Mesendoderm (in vitro differentiated cells): ENCODE measurements around the gene NTN1.

Source experiments
- DNase-seq: peaks from one replicate; pipeline ENCODE4 v3.0.0; 2013
- H2AK5ac ChIP-seq: 2 replicates; pipeline ENCODE4 v1.6.1; 2013; ENCODE audit warnings: low read length, inconsistent platforms
- H2BK120ac ChIP-seq: 2 replicates; pipeline ENCODE4 v1.6.1; 2013; ENCODE audit warnings: low read depth, mild to moderate bottlenecking, low read length, moderate library complexity, mixed read lengths
- H2BK15ac ChIP-seq: replicated peaks from 2 replicates; pipeline ENCODE4 v1.6.1; 2013; ENCODE audit warnings: low read depth, mild to moderate bottlenecking, moderate library complexity
- H2BK5ac ChIP-seq: 2 replicates; pipeline ENCODE4 v1.6.1; 2013; ENCODE audit warnings: low read length, inconsistent platforms
- H3K18ac ChIP-seq: 2 replicates; pipeline ENCODE4 v1.6.1; 2013; ENCODE audit warnings: mild to moderate bottlenecking, low read length, mixed read lengths
- H3K23ac ChIP-seq: one replicate; pipeline ENCODE4 v1.6.1; 2013; ENCODE audit warnings: low read length
- H3K27ac ChIP-seq: 2 replicates; pipeline ENCODE4 v1.5.1; 2013; ENCODE audit warnings: low read depth, mild to moderate bottlenecking, inconsistent platforms, low read length, moderate library complexity
- H3K27me3 ChIP-seq: 2 replicates; pipeline ENCODE4 v1.6.1; 2013; ENCODE audit warnings: low read length, control low read depth, mild to moderate bottlenecking, inconsistent platforms; ENCODE audit not compliant: insufficient read depth, poor library complexity
- H3K36me3 ChIP-seq: 2 replicates; pipeline ENCODE4 v1.6.1; 2013; ENCODE audit warnings: low read length, inconsistent platforms; ENCODE audit not compliant: control insufficient read depth, insufficient read depth
- H3K4ac ChIP-seq: one replicate; pipeline ENCODE4 v1.6.1; 2013; ENCODE audit warnings: low read depth, mild to moderate bottlenecking, low read length, moderate library complexity
- H3K4me1 ChIP-seq: 2 replicates; pipeline ENCODE4 v1.6.1; 2013; ENCODE audit warnings: low read depth, low read length, inconsistent platforms; ENCODE audit not compliant: control insufficient read depth
- H3K4me2 ChIP-seq: 2 replicates; pipeline ENCODE4 v1.6.1; 2013; ENCODE audit warnings: low read length
- H3K4me3 ChIP-seq: 2 replicates; pipeline ENCODE4 v1.5.1; 2013; ENCODE audit warnings: mild to moderate bottlenecking, low read length
- H3K56ac ChIP-seq: one replicate; pipeline ENCODE4 v1.6.1; 2013; ENCODE audit warnings: low read length
- H3K79me1 ChIP-seq: 2 replicates; pipeline ENCODE4 v1.6.1; 2013; ENCODE audit warnings: low read length, inconsistent platforms
- H3K79me2 ChIP-seq: 2 replicates; pipeline ENCODE4 v1.6.1; 2013; ENCODE audit warnings: mild to moderate bottlenecking, low read length; ENCODE audit not compliant: control insufficient read depth, insufficient read depth
- H3K9ac ChIP-seq: 2 replicates; pipeline ENCODE4 v1.6.1; 2013; ENCODE audit warnings: low read length, inconsistent platforms
- H4K5ac ChIP-seq: one replicate; pipeline ENCODE4 v1.6.1; 2013; ENCODE audit warnings: low read length
- H4K8ac ChIP-seq: one replicate; pipeline ENCODE4 v1.6.1; 2013; ENCODE audit warnings: low read depth, mild to moderate bottlenecking, control low read depth, low read length, moderate library complexity
- WGBS: extraction: QIAGEN DNeasy Blood & Tissue Kit; methylation state at CpG from one replicate; pipeline ENCODE4 v1.1.7; 2013; ENCODE audit warnings: low lambda C conversion rate, missing lambda C conversion rate; ENCODE audit not compliant: insufficient coverage; ENCODE audit errors: extremely low coverage; 5-methylcytosine and 5-hydroxymethylcytosine counted together

Gene NTN1

DNA sequence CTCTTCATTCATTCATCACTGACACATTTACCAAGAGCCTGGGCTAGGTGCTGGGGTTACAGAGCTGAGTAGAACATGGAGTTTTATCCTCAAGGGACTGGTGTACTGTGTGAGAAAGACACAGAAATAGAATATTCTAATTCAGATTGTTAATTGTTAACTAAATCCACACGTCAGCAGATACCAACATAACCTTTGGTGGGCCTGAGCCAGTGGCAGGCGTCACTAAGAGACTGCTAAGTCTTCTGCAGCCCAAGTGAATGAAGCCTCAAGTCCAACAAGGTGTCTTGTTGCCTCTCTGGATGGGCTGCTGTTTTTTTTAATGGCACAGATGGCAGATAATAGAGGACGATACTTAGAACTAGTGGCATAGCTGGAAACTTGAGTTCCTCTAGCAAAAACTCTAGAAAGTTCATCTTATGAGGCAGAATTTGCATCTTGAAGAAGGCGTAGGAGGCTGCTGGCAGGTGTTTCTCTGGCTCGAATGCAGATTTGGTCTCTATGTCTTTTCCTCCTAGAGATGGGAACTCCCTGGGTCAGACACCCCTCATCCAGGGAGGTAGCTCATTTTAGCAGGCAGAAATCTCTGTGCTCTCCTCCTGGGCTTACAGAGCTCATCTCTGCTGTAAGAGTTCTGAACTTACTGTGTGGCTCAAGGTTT is 179.5 kb downstream of the NTN1 start:
- Histone ChIP-seq H3K4me1 (peaks cover 10% of the 10 kb centered on the region), H3K23ac (no peak overlapping the region), H3K56ac (no peak overlapping the region), H2BK120ac (no peak overlapping the region), H3K4ac (no peak overlapping the region), H2BK5ac (no peak overlapping the region), H3K36me3 (no peaks in the 10 kb centered on the region), H4K8ac (no peak overlapping the region), H3K27ac (no peak overlapping the region), H3K79me2 (no peaks in the 10 kb centered on the region), H4K5ac (no peak overlapping the region), H3K79me1 (no peaks in the 10 kb centered on the region), H2AK5ac (no peak overlapping the region), H3K4me2 (no peak overlapping the region), H3K4me3 (no peak overlapping the region), H3K9ac (no peak overlapping the region), H2BK15ac (no peak overlapping the region), H3K18ac (no peak overlapping the region), H3K27me3 (no peaks in the 10 kb centered on the region)
- WGBS = no CpG with 5 or more reads among the region's 5 CpGs
- no peak for DNase-seq

DNA sequence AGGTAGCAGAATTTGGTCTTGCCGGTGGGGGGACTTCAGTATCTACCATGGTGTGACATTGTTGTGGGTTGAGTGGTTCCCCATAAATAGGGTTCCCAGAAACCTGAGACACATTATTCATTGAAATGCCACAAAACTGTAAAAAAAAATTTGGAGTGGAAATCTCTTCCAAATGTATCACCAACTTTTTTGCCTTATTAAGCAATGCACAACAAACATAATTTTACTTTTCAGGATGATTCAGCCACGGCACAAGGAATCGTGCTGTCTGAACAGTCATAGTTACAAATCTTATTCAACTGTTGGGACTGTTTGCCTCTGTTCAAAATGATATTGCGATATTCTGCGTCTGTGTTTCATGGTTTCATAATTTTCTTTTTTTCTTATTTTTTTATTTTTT is 181.2 kb downstream of the NTN1 start:
- Histone ChIP-seq H2BK120ac (no peak overlapping the region), H3K27me3 (no peaks in the 10 kb centered on the region), H4K8ac (no peak overlapping the region), H2AK5ac (no peak overlapping the region), H3K9ac (no peak overlapping the region), H2BK5ac (no peak overlapping the region), H3K79me2 (no peaks in the 10 kb centered on the region), H3K79me1 (no peaks in the 10 kb centered on the region), H3K18ac (no peak overlapping the region), H3K4me1 (no peaks in the 10 kb centered on the region), H3K36me3 (no peaks in the 10 kb centered on the region), H3K23ac (no peak overlapping the region), H3K4me3 (no peak overlapping the region), H2BK15ac (no peak overlapping the region), H3K4me2 (no peak overlapping the region), H3K27ac (no peak overlapping the region), H4K5ac (no peak overlapping the region), H3K4ac (no peak overlapping the region), H3K56ac (no peak overlapping the region)
- DNase-seq = no peak
- WGBS = no CpG with 5 or more reads among the region's 5 CpGs

DNA sequence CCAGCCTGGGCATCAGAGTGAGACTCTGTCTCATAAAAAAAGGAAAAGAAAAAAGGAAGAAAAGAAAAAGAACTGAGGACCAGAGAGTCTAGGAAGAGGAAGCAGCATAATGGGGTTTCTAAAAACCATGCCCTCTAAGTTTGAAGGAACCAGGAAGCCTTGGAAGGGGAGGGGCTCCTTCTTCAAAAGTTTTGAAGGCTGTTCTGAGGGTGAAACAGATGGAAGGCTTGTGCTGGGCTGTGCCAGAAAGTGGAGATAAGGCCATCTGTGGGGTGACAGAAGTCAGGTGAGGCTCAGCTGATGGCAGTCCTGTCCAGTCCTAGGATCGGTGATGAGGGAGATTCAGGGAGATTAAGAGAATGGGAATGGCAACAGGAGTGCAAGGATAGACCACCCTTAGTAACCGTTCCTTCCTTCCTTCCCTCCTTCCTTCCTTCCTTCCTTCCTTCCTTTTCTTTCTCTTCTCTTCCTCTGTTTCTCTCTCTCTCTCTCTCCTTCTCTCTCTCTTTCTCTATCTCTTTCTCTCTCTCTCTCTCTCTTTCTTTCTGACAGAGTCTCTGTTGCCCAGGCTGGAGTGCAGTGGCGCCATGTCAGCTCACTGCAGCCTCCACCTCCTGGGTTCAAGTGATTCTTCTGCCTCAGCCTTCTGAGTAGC is 182.6 kb downstream of the NTN1 start:
- H4K5ac ChIP-seq = no peak overlapping the region
- no peak overlapping the region for H3K4me3 ChIP-seq
- no peak overlapping the region for H3K4me2 ChIP-seq
- no peaks in the 10 kb centered on the region for H3K79me2 ChIP-seq
- no CpG with 5 or more reads among the region's 3 CpGs for WGBS
- no peak overlapping the region for H3K27ac ChIP-seq
- H4K8ac ChIP-seq = no peak overlapping the region
- H3K56ac ChIP-seq = no peak overlapping the region
- no peak overlapping the region for H3K18ac ChIP-seq
- H3K9ac ChIP-seq = no peak overlapping the region
- H3K36me3 ChIP-seq = no peaks in the 10 kb centered on the region
- DNase-seq = no peak
- no peak overlapping the region for H3K23ac ChIP-seq
- H2BK5ac ChIP-seq = no peak overlapping the region
- H3K4ac ChIP-seq = no peak overlapping the region
- H2BK15ac ChIP-seq = no peak overlapping the region
- H3K27me3 ChIP-seq = no peaks in the 10 kb centered on the region
- no peaks in the 10 kb centered on the region for H3K4me1 ChIP-seq
- no peak overlapping the region for H2BK120ac ChIP-seq
- H2AK5ac ChIP-seq = no peak overlapping the region
- no peaks in the 10 kb centered on the region for H3K79me1 ChIP-seq

DNA sequence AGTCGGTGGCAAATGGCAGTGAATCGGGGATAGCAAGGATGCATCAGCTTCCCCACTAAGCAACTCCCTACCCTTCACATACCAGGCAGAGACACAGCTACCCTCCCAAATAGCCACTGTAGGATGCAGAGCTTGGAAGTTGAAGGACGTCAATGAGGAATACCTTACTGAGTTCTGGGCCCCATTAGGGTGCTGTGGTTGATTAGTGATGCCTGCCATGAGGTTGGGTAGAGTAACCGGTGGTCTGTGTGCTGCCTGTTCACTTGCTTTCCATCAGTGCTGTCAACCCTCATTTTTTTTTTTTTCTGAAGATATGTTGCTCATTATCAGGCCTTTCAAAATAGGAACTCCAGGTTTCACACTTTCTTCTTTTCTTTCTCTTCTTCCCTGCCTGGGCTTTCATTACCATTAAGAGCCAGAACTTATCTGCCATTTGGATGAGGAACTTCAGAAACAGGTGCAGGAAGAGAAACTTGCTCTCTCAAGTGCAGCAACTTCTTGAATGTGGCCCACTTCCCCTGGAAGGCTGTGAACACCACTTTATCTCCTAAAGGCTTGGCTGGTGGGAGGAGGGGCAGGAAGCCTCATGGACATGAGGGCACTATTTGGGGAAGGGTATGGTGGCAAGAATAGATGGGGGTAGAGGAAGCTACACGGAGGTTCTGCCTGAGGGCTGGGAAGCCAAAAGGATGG is 183.5 kb downstream of the NTN1 start:
- H3K4me1 ChIP-seq = no peaks in the 10 kb centered on the region
- WGBS = no CpG with 5 or more reads among the region's 5 CpGs
- H3K27me3 ChIP-seq = no peaks in the 10 kb centered on the region
- H3K79me2 ChIP-seq = no peaks in the 10 kb centered on the region
- H3K4me2 ChIP-seq = no peak overlapping the region
- H2BK5ac ChIP-seq = no peak overlapping the region
- no peaks in the 10 kb centered on the region for H3K36me3 ChIP-seq
- H3K27ac ChIP-seq = no peak overlapping the region
- H4K8ac ChIP-seq = no peak overlapping the region
- no peak overlapping the region for H2AK5ac ChIP-seq
- H4K5ac ChIP-seq = no peak overlapping the region
- no peak overlapping the region for H3K9ac ChIP-seq
- H3K23ac ChIP-seq = no peak overlapping the region
- no peak overlapping the region for H3K4ac ChIP-seq
- H3K18ac ChIP-seq = no peak overlapping the region
- H3K56ac ChIP-seq = no peak overlapping the region
- no peak overlapping the region for H2BK15ac ChIP-seq
- DNase-seq = no peak
- no peaks in the 10 kb centered on the region for H3K79me1 ChIP-seq
- no peak overlapping the region for H3K4me3 ChIP-seq
- no peak overlapping the region for H2BK120ac ChIP-seq

DNA sequence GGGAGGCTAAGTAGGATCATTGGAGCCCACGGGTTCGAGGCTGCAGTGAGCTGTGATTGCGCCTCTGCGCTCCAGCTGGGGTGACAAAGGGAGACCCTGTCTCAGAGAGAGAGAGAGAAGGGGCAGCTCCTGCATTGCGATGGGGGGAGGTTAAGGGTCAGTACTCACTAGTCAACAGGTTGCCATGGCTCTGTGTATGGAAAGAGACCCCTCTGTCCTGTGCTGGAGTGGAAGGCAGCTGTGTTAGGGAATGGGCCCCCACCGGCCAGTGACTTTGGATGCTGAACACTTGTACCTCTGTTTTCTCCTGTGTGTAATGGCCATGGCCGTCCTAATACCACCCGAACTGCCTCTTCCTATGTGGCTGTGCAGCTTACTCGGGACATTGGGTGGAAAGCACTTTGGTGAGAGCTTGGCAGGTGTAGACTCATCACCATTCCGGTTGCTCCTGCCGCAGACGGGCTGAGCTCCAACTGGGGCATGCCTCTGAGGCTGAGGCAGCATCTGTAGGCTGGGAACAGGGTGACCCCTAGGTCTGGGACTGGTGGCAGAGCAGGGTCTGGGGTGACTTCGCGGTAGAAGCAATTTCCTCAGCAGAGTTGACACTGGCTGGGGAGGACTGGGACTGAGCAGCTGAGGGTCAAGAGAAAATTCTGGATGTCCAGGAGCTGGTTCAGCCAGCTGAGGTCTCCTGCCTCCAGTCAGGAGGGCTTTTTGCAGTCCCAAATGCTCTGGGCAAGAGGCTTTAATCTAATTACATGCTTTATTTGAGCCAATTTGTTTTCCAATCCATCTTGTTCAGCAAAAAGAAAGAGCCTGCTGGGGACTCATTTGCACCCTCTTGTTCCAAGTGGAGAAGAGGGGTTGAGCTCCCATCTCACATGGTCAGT is 184.5 kb downstream of the NTN1 start:
- DNase-seq = no peak
- Histone ChIP-seq H3K4me3 (no peak overlapping the region), H3K9ac (no peak overlapping the region), H2BK5ac (no peak overlapping the region), H3K27ac (no peak overlapping the region), H4K5ac (no peak overlapping the region), H2BK15ac (no peak overlapping the region), H3K36me3 (no peaks in the 10 kb centered on the region), H3K4ac (no peak overlapping the region), H3K79me2 (no peaks in the 10 kb centered on the region), H3K4me2 (no peak overlapping the region), H3K79me1 (no peaks in the 10 kb centered on the region), H2BK120ac (no peak overlapping the region), H3K27me3 (no peaks in the 10 kb centered on the region), H3K4me1 (no peaks in the 10 kb centered on the region), H2AK5ac (no peak overlapping the region), H3K18ac (no peak overlapping the region), H3K23ac (no peak overlapping the region), H3K56ac (no peak overlapping the region), H4K8ac (no peak overlapping the region)
- WGBS = no CpG with 5 or more reads among the region's 14 CpGs
